Osteoblast (primary cell): ENCODE data around the gene GNG10. TPM values are rescaled to one million over a fixed set of nuclear protein-coding genes. Genes with fewer than 3 reads are reported as not detected.

Experiments
- DNase-seq: peaks from one replicate; pipeline ENCODE4 v3.0.0; 2011; ENCODE audit warnings: low spot score, mixed read lengths; ENCODE audit not compliant: insufficient read length; ENCODE audit errors: missing footprints
- H2AFZ ChIP-seq: 2 replicates; pipeline ENCODE4 v1.6.0; 2011; ENCODE audit warnings: mild to moderate bottlenecking, low read length
- H3K27ac ChIP-seq: 2 replicates; pipeline ENCODE4 v1.5.1; 2011; ENCODE audit warnings: mild to moderate bottlenecking, low read depth, low read length, moderate library complexity
- H3K27me3 ChIP-seq: 2 replicates; pipeline ENCODE4 v1.6.0; 2012; ENCODE audit warnings: mild to moderate bottlenecking, control low read depth, inconsistent platforms, low read length, moderate library complexity; ENCODE audit not compliant: insufficient read depth
- H3K36me3 ChIP-seq: 2 replicates; pipeline ENCODE4 v1.5.1; 2011; ENCODE audit warnings: mild to moderate bottlenecking, low read length, control low read depth, moderate library complexity; ENCODE audit not compliant: insufficient read depth
- H3K4me1 ChIP-seq: 2 replicates; pipeline ENCODE4 v1.5.1; 2011; ENCODE audit warnings: mild to moderate bottlenecking, low read length, control low read depth, moderate library complexity; ENCODE audit not compliant: insufficient read depth
- H3K4me2 ChIP-seq: 2 replicates; pipeline ENCODE4 v1.6.0; 2011; ENCODE audit warnings: mild to moderate bottlenecking, low read length; ENCODE audit not compliant: insufficient read depth
- H3K4me3 ChIP-seq: fragments of 200-600 bp; sonication (generic); 3 replicates; pipeline ENCODE4 v1.5.1; 2012; ENCODE audit warnings: mild to moderate bottlenecking, low read length, inconsistent platforms; ENCODE audit not compliant: insufficient read depth
- H3K79me2 ChIP-seq: 2 replicates; pipeline ENCODE4 v1.6.0; 2012; ENCODE audit warnings: mild to moderate bottlenecking, low read length, control low read depth, inconsistent platforms; ENCODE audit not compliant: insufficient read depth
- H3K9me3 ChIP-seq: 2 replicates; pipeline ENCODE4 v1.5.1; 2011; ENCODE audit warnings: low read depth, low read length, control low read depth
- H4K20me1 ChIP-seq: 2 replicates; pipeline ENCODE4 v1.6.0; 2012; ENCODE audit warnings: mild to moderate bottlenecking, low read length, control low read depth; ENCODE audit not compliant: insufficient read depth
- total RNA-seq: library from RNA; depleted of rRNA; stranded (reverse); fragments of >200 nt; gene quantifications from 2 replicates; pipeline ENCODE4 v1.2.3, GENCODE V29; 2012
- TF ChIP-seq, protein P1 (sequence below): IDR thresholded peaks from 2 replicates; pipeline ENCODE4 v1.5.1; 2011; ENCODE audit warnings: mild to moderate bottlenecking, low read depth, low read length, moderate library complexity; ENCODE audit errors: extremely low read depth

The GNG10 gene
- total RNA-seq, 1 donor = 69.1 TPM

- TF ChIP-seq, protein P1, sequence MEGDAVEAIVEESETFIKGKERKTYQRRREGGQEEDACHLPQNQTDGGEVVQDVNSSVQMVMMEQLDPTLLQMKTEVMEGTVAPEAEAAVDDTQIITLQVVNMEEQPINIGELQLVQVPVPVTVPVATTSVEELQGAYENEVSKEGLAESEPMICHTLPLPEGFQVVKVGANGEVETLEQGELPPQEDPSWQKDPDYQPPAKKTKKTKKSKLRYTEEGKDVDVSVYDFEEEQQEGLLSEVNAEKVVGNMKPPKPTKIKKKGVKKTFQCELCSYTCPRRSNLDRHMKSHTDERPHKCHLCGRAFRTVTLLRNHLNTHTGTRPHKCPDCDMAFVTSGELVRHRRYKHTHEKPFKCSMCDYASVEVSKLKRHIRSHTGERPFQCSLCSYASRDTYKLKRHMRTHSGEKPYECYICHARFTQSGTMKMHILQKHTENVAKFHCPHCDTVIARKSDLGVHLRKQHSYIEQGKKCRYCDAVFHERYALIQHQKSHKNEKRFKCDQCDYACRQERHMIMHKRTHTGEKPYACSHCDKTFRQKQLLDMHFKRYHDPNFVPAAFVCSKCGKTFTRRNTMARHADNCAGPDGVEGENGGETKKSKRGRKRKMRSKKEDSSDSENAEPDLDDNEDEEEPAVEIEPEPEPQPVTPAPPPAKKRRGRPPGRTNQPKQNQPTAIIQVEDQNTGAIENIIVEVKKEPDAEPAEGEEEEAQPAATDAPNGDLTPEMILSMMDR = no peak
- H3K4me2 ChIP-seq = no peak overlapping the region
- no peaks in the 10 kb centered on the region for H3K9me3 ChIP-seq
- no peak overlapping the region for H3K27ac ChIP-seq
- no peaks in the 10 kb centered on the region for H3K36me3 ChIP-seq
- no peaks in the 10 kb centered on the region for H3K4me1 ChIP-seq
- H3K4me3 ChIP-seq = no peak overlapping the region
- H2AFZ ChIP-seq = no peak overlapping the region
- no peaks in the 10 kb centered on the region for H3K27me3 ChIP-seq
- H3K79me2 ChIP-seq = no peaks in the 10 kb centered on the region
- no peak for DNase-seq
- H4K20me1 ChIP-seq = no peaks in the 10 kb centered on the region
Measured at GRCh38 chr9:111696796-111697195, 35.4 kb downstream of the GNG10 start.

GRCh38 chr9:111700776-111701175 lies 39.4 kb downstream of the GNG10 start:
- H3K4me2 ChIP-seq = no peak overlapping the region
- DNase-seq = no peak
- H4K20me1 ChIP-seq = no peaks in the 10 kb centered on the region
- H3K79me2 ChIP-seq = no peaks in the 10 kb centered on the region
- no peak overlapping the region for H3K4me3 ChIP-seq
- H3K27ac ChIP-seq = no peak overlapping the region
- H3K36me3 ChIP-seq = no peaks in the 10 kb centered on the region
- H3K9me3 ChIP-seq = no peaks in the 10 kb centered on the region
- TF ChIP-seq, protein P1 = no peak
- no peaks in the 10 kb centered on the region for H3K27me3 ChIP-seq
- no peaks in the 10 kb centered on the region for H3K4me1 ChIP-seq
- no peak overlapping the region for H2AFZ ChIP-seq

DNA sequence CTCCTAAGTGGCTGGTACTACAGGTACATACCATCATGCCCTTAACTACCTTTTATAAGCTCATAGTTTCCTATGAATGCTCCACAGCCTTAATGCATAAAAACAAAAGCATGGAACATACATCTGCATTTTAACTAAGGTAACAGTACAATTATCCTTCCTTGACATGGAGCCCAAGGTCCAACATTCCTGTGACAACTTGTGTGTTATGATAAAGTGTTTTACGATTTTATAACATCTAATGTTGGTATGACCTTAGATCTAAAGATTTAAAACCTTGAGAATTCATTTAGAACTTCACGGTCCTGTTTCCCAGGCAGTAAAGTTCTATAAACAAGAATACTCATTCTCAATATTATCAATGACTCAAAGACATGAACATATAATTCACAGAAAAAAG lies 43.1 kb downstream of the GNG10 start:
- Histone ChIP-seq H2AFZ (no peak overlapping the region), H3K4me2 (no peak overlapping the region), H3K27ac (no peak overlapping the region), H3K27me3 (no peaks in the 10 kb centered on the region), H3K4me1 (no peaks in the 10 kb centered on the region), H4K20me1 (no peaks in the 10 kb centered on the region), H3K9me3 (no peaks in the 10 kb centered on the region), H3K79me2 (no peaks in the 10 kb centered on the region), H3K4me3 (no peak overlapping the region), H3K36me3 (no peaks in the 10 kb centered on the region)
- DNase-seq = no peak
- TF ChIP-seq, protein P1 = no peak

- no peaks in the 10 kb centered on the region for H3K27me3 ChIP-seq
- no peaks in the 10 kb centered on the region for H3K9me3 ChIP-seq
- H3K4me1 ChIP-seq = no peaks in the 10 kb centered on the region
- no peaks in the 10 kb centered on the region for H3K79me2 ChIP-seq
- no peak overlapping the region for H3K27ac ChIP-seq
- no peak overlapping the region for H3K4me2 ChIP-seq
- TF ChIP-seq, protein P1 = no peak
- peak; percentile 10 for DNase-seq
- H3K36me3 ChIP-seq = no peaks in the 10 kb centered on the region
- no peak overlapping the region for H2AFZ ChIP-seq
- H3K4me3 ChIP-seq = no peak overlapping the region
- H4K20me1 ChIP-seq = no peaks in the 10 kb centered on the region
Measured at GRCh38 chr9:111711548-111711947, 50.1 kb downstream of the GNG10 start.
